Keratinocyte (primary cell): ENCODE measurements around the gene KRT82. TPM values are rescaled to one million over a fixed set of nuclear protein-coding genes. Genes with fewer than 3 reads are reported as not detected.

Experiments
- DNase-seq: peaks from one replicate; pipeline ENCODE4 v3.0.0-alpha.2; 2011; ENCODE audit warnings: low read depth, missing footprints, low spot score
- FAIRE-seq: peaks from 2 replicates; lab custom pipeline; 2011; peaks lifted over from hg19 to GRCh38; lab: Jason Lieb, UNC
- H2AFZ ChIP-seq: 2 replicates; pipeline ENCODE4 v1.6.0; 2012; ENCODE audit warnings: low read length, control low read depth, inconsistent platforms; ENCODE audit not compliant: control insufficient read depth
- H3K27ac ChIP-seq: 2 replicates; pipeline ENCODE4 v1.5.1; 2011; ENCODE audit warnings: low read length; ENCODE audit not compliant: control insufficient read depth, insufficient read depth
- H3K27me3 ChIP-seq: 3 replicates; pipeline ENCODE4 v1.6.0; 2011; ENCODE audit warnings: low read length; ENCODE audit not compliant: control insufficient read depth, insufficient read depth; ENCODE audit errors: extremely low read depth
- H3K36me3 ChIP-seq, 2 experiments: 2 replicates in 1 of 2; 3 replicates in 1 of 2; pipeline ENCODE4 v1.5.1; 2011; ENCODE audit warnings: low read length in 2 of 2, mild to moderate bottlenecking in 1 of 2; ENCODE audit not compliant: control insufficient read depth in 2 of 2, insufficient read depth in 2 of 2; ENCODE audit errors: extremely low read depth in 1 of 2
- H3K4me1 ChIP-seq: 3 replicates; pipeline ENCODE4 v1.5.1; 2011; ENCODE audit warnings: low read length; ENCODE audit not compliant: control insufficient read depth, insufficient read depth; ENCODE audit errors: extremely low read depth
- H3K4me2 ChIP-seq: 3 replicates; pipeline ENCODE4 v1.6.0; 2011; ENCODE audit warnings: low read depth, low read length; ENCODE audit not compliant: control insufficient read depth, insufficient read depth; ENCODE audit errors: extremely low read depth
- H3K4me3 ChIP-seq, 3 experiments: fragments of 200-600 bp in 1 of 3; sonication (generic) in 1 of 3; 2 replicates in 2 of 3; 3 replicates in 1 of 3; pipeline ENCODE4 v1.5.1; 2011 to 2016; ENCODE audit warnings: low read length in 3 of 3, mild to moderate bottlenecking in 3 of 3, control low read depth in 2 of 3, inconsistent platforms in 1 of 3, low read depth in 1 of 3, mixed read lengths in 1 of 3, mixed run types in 1 of 3, moderate library complexity in 1 of 3; ENCODE audit not compliant: control insufficient read depth in 2 of 3, insufficient read depth in 2 of 3; ENCODE audit errors: extremely low read depth in 1 of 3
- H3K79me2 ChIP-seq: 2 replicates; pipeline ENCODE4 v1.6.0; 2012; ENCODE audit warnings: low read length; ENCODE audit not compliant: control insufficient read depth, insufficient read depth
- H3K9ac ChIP-seq: 3 replicates; pipeline ENCODE4 v1.6.0; 2011; ENCODE audit warnings: low read length; ENCODE audit not compliant: control insufficient read depth, insufficient read depth; ENCODE audit errors: extremely low read depth
- H3K9me1 ChIP-seq: 3 replicates; pipeline ENCODE4 v1.6.0; 2011; ENCODE audit warnings: low read length; ENCODE audit not compliant: control insufficient read depth, insufficient read depth; ENCODE audit errors: extremely low read depth
- H3K9me3 ChIP-seq: 2 replicates; pipeline ENCODE4 v1.5.1; 2012; ENCODE audit warnings: low read depth, low read length; ENCODE audit not compliant: control insufficient read depth
- H4K20me1 ChIP-seq: 3 replicates; pipeline ENCODE4 v1.6.0; 2011; ENCODE audit warnings: low read length; ENCODE audit not compliant: control insufficient read depth, insufficient read depth; ENCODE audit errors: extremely low read depth
- EZH2 ChIP-seq: IDR thresholded peaks from one replicate; pipeline ENCODE4 v1.6.1; 2012; ENCODE audit warnings: inconsistent platforms, mild to moderate bottlenecking, low read length, moderate library complexity
- dilution Hi-C: fragments of 300-500 bp; cut with MboI; formaldehyde crosslinking; loops from one replicate; pipeline ENCODE4 v1.7.0; 2020; ENCODE audit warnings: low sequenced_read_pairs; ENCODE audit not compliant: extremely low pct_ligation_motif_present
- polyA plus RNA-seq, 5 experiments: library from polyadenylated mRNA; depleted of rRNA in 3 of 5; stranded (reverse) in 3 of 5; stranded (forward) in 1 of 5; unstranded in 1 of 5; fragments of >200 nt; gene quantifications; 1 replicate in 1 of 5; 2 replicates in 3 of 5; 3 replicates in 1 of 5; pipeline versions ENCODE4 v1.2.1 to v1.2.3, GENCODE V29; 2011 to 2012; ENCODE audit warnings: missing spikeins in 2 of 5, low read depth in 1 of 5, low replicate concordance in 1 of 5
- TF ChIP-seq, protein P1 (sequence below), 3 experiments: IDR thresholded peaks in 1 of 3; conservative IDR thresholded peaks in 1 of 3; optimal IDR thresholded peaks in 1 of 3; 2 replicates in 2 of 3; 3 replicates in 1 of 3; pipeline versions ENCODE3 to v1.5.1; 2011; ENCODE audit warnings: low read length in 3 of 3, mild to moderate bottlenecking in 3 of 3, moderate library complexity in 2 of 3, control low read depth in 1 of 3, inconsistent platforms in 1 of 3; ENCODE audit not compliant: insufficient read depth in 2 of 3; ENCODE audit errors: extremely low read depth in 1 of 3

Gene KRT82
- polyA plus RNA-seq, 1 donor (not counting 4 experiments of a cell fraction or from before 2014, with no cell fraction given): not detected

DNA sequence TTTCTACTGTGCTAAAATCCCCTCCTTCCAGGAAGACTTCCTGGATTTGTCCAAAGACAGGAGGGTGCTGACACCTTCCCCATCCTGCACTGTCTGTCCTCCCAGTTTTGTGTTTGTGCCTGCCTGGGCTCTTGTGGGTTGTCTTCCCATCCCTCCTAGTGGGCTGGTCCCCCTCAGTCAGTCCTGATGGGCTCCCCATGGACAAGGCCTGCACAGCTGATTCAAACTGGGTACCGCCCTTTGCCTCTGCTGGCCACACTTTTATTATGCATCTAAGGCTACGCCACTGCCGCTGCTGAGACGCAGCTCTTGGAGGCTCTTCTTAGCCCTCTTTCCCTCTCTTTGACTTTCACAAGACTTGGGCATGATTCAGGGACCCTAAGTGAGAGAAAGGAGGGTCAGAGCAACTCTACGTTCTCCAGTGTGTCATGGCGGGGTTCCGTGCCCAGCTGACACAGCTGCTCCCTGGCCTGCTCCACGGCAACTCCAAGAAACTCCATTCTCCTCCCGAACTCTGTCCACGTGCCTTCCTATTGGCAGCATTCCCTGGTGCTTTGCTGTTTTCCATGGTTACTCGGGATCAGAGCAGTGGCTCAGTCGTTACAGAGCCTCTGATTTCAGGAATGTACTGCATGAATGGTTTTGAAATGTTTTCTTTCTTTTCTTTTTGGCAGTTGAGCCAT lies 35.1 kb downstream of the KRT82 start:
- Histone ChIP-seq H3K4me2 (no peak overlapping the region), H4K20me1 (no peaks in the 10 kb centered on the region), H3K79me2 (no peaks in the 10 kb centered on the region), H3K9me1 (no peaks in the 10 kb centered on the region), H3K4me3 (no peak overlapping the region), H3K4me1 (no peaks in the 10 kb centered on the region), H3K9me3 (no peaks in the 10 kb centered on the region), H2AFZ (no peak overlapping the region), H3K27me3 (peaks cover 5% of the 10 kb centered on the region), H3K9ac (no peak overlapping the region), H3K36me3 (no peaks in the 10 kb centered on the region), H3K27ac (no peak overlapping the region)
- dilution Hi-C loops: no loop called here
- FAIRE-seq: no peak
- DNase-seq: no peak
- TF ChIP-seq, protein P1, sequence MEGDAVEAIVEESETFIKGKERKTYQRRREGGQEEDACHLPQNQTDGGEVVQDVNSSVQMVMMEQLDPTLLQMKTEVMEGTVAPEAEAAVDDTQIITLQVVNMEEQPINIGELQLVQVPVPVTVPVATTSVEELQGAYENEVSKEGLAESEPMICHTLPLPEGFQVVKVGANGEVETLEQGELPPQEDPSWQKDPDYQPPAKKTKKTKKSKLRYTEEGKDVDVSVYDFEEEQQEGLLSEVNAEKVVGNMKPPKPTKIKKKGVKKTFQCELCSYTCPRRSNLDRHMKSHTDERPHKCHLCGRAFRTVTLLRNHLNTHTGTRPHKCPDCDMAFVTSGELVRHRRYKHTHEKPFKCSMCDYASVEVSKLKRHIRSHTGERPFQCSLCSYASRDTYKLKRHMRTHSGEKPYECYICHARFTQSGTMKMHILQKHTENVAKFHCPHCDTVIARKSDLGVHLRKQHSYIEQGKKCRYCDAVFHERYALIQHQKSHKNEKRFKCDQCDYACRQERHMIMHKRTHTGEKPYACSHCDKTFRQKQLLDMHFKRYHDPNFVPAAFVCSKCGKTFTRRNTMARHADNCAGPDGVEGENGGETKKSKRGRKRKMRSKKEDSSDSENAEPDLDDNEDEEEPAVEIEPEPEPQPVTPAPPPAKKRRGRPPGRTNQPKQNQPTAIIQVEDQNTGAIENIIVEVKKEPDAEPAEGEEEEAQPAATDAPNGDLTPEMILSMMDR (optimal IDR thresholded peaks at IDR 0.05 in 1 of 3, IDR thresholded peaks at IDR 0.05 in 1 of 3, conservative IDR thresholded peaks at IDR 0.05 in 1 of 3; ENCODE audit: extremely low read depth in 1 of 3, insufficient read depth in 2 of 3, low read length in 3 of 3): no peak
- no peak for TF ChIP-seq EZH2

DNA sequence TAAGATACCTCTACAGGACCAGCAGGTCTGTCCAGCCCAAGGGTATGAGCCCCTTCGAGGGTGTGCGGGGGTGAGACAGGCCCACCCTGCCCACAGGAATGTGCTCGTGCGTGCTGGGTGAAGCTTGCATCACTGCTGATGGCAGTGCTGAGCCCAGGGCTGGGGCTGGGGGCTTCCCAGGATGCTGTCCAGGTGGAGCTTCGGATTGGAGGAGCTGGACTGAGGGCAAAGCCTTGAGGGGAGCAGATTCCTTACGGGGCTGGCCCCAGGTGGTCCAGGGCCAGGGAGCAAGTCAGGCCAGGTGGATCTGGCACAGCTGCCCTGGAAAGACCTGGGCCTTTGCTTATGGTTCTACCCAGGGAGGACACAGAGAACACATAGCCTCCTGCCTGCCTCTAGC lies 36.3 kb downstream of the KRT82 start:
- no peaks in the 10 kb centered on the region for H3K9me3 ChIP-seq
- dilution Hi-C loops: no loop called here
- H2AFZ ChIP-seq: no peak overlapping the region
- H3K4me1 ChIP-seq: no peaks in the 10 kb centered on the region
- no peak for TF ChIP-seq EZH2
- TF ChIP-seq, protein P1 (optimal IDR thresholded peaks at IDR 0.05 in 1 of 3, IDR thresholded peaks at IDR 0.05 in 1 of 3, conservative IDR thresholded peaks at IDR 0.05 in 1 of 3; ENCODE audit: extremely low read depth in 1 of 3, insufficient read depth in 2 of 3, low read length in 3 of 3): no peak
- no peak overlapping the region for H3K27ac ChIP-seq
- no peak for FAIRE-seq
- no peak overlapping the region for H3K4me3 ChIP-seq
- H3K27me3 ChIP-seq: peaks cover 9% of the 10 kb centered on the region
- H3K9me1 ChIP-seq: no peaks in the 10 kb centered on the region
- no peaks in the 10 kb centered on the region for H3K36me3 ChIP-seq
- H3K9ac ChIP-seq: no peak overlapping the region
- H3K4me2 ChIP-seq: no peak overlapping the region
- DNase-seq: no peak
- H3K79me2 ChIP-seq: no peaks in the 10 kb centered on the region
- no peaks in the 10 kb centered on the region for H4K20me1 ChIP-seq
